GM12872 (cell line): ENCODE measurements around the gene SELENOH.

Experiments
- TF ChIP-seq, protein P1 (sequence below): IDR thresholded peaks from 3 replicates; pipeline ENCODE4 v1.5.1; 2011; ENCODE audit warnings: low read depth, mild to moderate bottlenecking, low read length, moderate library complexity; ENCODE audit not compliant: insufficient read depth

SELENOH gene

GRCh38 chr11:57764972-57765371, 23.7 kb downstream of the SELENOH start:
- TF ChIP-seq, protein P1, sequence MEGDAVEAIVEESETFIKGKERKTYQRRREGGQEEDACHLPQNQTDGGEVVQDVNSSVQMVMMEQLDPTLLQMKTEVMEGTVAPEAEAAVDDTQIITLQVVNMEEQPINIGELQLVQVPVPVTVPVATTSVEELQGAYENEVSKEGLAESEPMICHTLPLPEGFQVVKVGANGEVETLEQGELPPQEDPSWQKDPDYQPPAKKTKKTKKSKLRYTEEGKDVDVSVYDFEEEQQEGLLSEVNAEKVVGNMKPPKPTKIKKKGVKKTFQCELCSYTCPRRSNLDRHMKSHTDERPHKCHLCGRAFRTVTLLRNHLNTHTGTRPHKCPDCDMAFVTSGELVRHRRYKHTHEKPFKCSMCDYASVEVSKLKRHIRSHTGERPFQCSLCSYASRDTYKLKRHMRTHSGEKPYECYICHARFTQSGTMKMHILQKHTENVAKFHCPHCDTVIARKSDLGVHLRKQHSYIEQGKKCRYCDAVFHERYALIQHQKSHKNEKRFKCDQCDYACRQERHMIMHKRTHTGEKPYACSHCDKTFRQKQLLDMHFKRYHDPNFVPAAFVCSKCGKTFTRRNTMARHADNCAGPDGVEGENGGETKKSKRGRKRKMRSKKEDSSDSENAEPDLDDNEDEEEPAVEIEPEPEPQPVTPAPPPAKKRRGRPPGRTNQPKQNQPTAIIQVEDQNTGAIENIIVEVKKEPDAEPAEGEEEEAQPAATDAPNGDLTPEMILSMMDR: no peak

DNA sequence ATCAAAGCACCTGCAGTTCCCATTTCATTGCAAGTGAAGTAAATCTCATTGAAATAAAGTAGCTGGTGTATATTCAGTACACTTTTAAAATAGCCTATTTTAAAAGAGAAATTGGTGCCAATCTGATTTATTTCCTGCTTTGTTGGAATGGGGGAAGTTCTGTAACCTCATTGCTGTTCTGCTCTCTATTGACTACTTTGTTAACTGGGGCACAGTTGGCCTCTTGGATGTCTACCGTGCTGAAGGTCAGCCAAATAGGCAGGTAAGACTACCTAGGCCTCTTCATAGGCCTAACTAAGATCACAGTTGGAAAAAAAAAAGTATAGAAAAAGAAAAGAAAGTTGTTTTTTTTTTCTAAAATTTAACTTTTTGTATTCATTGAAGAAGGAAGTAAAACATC, 29.5 kb downstream of the SELENOH start:
- TF ChIP-seq, protein P1: no peak

DNA sequence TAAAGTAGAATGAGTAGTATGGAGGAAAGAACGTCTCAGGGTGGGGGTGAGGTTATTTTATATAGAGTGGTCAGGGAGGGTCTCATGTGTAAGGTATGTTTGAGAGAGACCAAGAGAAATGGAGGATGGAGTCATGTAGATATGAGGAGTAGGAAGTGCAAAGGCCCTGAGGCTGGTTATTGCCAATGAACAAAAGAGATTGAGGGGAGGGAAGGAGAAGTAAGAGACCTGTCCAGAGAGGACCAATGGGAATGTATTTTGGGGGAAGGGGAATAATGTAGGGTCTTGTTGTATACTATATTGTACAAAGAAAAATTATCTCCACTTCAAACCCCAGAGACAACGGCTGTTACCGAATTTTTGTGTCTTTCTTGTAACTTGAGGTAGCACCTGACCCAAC, 30.1 kb downstream of the SELENOH start:
- TF ChIP-seq, protein P1: no peak

DNA sequence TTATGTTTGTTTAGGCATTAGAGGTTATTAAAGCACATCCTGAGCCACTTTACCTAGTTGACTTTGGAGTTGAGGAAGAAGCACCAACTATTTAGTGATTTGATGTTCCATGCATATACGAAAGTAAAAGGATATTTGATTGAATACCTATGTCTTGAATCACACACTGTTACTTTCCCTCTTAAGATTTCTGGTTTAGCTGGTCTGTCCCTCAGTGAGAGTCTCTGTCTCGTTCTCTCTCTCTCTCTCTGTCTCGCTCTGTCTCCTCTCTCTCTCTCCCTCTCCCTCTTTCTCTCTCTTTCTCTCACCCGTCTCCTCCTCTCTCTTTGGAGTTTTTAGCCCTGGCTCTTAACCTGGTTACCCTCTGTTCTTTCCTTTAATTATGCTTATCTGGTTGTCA, 31.3 kb downstream of the SELENOH start:
- TF ChIP-seq, protein P1: no peak

GRCh38 chr11:57773026-57773598, 31.8 kb downstream of the SELENOH start:
- TF ChIP-seq, protein P1: no peak

DNA sequence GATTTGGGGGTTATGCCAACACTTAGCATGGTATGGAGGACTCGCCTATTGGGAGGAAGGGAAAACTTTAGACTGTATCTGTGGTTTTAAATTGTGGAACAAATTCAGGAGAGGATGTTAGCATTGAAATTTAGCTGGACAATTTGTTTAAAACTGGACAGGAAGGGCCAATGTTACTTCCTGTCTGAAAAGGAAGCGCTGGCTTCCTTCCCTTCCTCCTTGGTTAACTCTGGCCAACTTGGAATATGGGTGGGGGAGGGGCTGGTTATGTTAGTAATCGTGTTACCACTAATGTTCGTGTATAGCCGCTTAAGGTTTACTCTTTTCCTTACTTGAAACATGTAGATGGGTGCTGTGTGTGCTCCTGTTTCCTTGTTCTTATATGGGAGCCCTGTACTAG, 34.2 kb downstream of the SELENOH start:
- TF ChIP-seq, protein P1: no peak

GRCh38 chr11:57776031-57776521, 34.8 kb downstream of the SELENOH start:
- TF ChIP-seq, protein P1: no peak
